Left ventricle myocardium inferior (tissue), 1 donor: Measurements from ENCODE around the gene SND1. TPM values are rescaled to one million over a fixed set of nuclear protein-coding genes. Genes with fewer than 3 reads are reported as not detected.

ENCODE experiments used
- DNase-seq: peaks from one replicate; pipeline ENCODE4 v3.0.0-alpha.2; 2020
- H3K27ac ChIP-seq: fragments of 200-600 bp; replicated peaks from 2 replicates; pipeline ENCODE4 v1.8.0; 2021
- H3K27me3 ChIP-seq: fragments of 200-600 bp; 2 replicates; pipeline ENCODE4 v1.8.0; 2021; ENCODE audit warnings: low read depth
- H3K36me3 ChIP-seq: fragments of 200-600 bp; 2 replicates; pipeline ENCODE4 v1.8.0; 2021
- H3K4me1 ChIP-seq: fragments of 200-600 bp; 2 replicates; pipeline ENCODE4 v1.8.0; 2021
- H3K4me3 ChIP-seq: fragments of 200-600 bp; 2 replicates; pipeline ENCODE4 v1.8.0; 2021; ENCODE audit warnings: mild to moderate bottlenecking, moderate library complexity
- H3K9me3 ChIP-seq: fragments of 200-600 bp; replicated peaks from 2 replicates; pipeline ENCODE4 v1.8.0; 2021
- CTCF ChIP-seq: fragments of 200-600 bp; IDR thresholded peaks from 2 replicates; pipeline ENCODE4 v1.8.0; 2021; ENCODE audit warnings: antibody characterized with exemption, mild to moderate bottlenecking, borderline replicate concordance
- intact Hi-C: fragments of 100-400 bp; cut with micrococcal nuclease; formaldehyde crosslinking; loops from one replicate; pipeline ENCODE4 v1.11.0; 2022
- total RNA-seq: library from RNA; stranded (reverse); fragmentation: NEBNext Ultra II Directional; extraction: Animal tissue kit (Norgen Biotek cat#: 25700); gene quantifications from one replicate; pipeline ENCODE4 v1.2.1, GENCODE V29; 2021
- donor health status: DM: no; HTN: yes; CAD: no; lungs with severe emphysema.

The SND1 gene
- total RNA-seq, 1 donor from 2014 or later: 71.6 TPM

GRCh38 chr7:127768241-127768640, 116.2 kb downstream of the SND1 start:
- DNase-seq: no peak
- peaks cover 27% of the 10 kb centered on the region for H3K4me1 ChIP-seq
- no peaks in the 10 kb centered on the region for H3K27me3 ChIP-seq
- intact Hi-C loops: no loop called here
- H3K27ac ChIP-seq: no peak overlapping the region
- no peak overlapping the region for H3K4me3 ChIP-seq
- no peaks in the 10 kb centered on the region for H3K36me3 ChIP-seq
- H3K9me3 ChIP-seq: no peaks in the 10 kb centered on the region
- TF ChIP-seq CTCF: no peak

GRCh38 chr7:127769137-127769536, 117.1 kb downstream of the SND1 start:
- no peaks in the 10 kb centered on the region for H3K9me3 ChIP-seq
- H3K4me3 ChIP-seq: no peak overlapping the region
- TF ChIP-seq CTCF: no peak
- DNase-seq: no peak
- no peak overlapping the region for H3K27ac ChIP-seq
- no peaks in the 10 kb centered on the region for H3K36me3 ChIP-seq
- intact Hi-C loops: no loop called here
- H3K27me3 ChIP-seq: no peaks in the 10 kb centered on the region
- peaks cover 27% of the 10 kb centered on the region for H3K4me1 ChIP-seq

GRCh38 chr7:127769696-127770400, 117.9 kb downstream of the SND1 start:
- H3K27ac ChIP-seq: no peak overlapping the region
- H3K9me3 ChIP-seq: no peaks in the 10 kb centered on the region
- no peak for TF ChIP-seq CTCF
- intact Hi-C loops: no loop called here
- no peaks in the 10 kb centered on the region for H3K36me3 ChIP-seq
- no peak for DNase-seq
- H3K27me3 ChIP-seq: no peaks in the 10 kb centered on the region
- no peak overlapping the region for H3K4me3 ChIP-seq
- peaks cover 27% of the 10 kb centered on the region for H3K4me1 ChIP-seq

DNA sequence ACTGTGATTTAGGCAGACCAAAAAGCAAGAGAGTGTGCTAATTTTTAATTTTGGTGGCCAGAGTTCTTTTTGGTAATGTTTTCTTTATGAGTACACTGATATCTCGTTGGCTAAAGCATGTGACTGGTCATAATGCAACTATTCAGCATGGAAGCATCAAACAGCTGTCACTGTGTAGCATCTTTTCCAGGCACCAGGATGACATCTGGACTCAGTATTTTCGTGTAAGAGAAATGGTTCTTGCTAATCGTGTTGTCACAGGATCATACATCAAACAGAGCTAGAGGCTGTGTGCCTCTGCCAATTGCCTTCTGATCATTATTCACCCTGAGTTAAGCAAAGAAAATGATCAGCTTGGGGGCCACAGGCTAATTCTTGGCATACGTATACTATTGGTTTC, 118.9 kb downstream of the SND1 start:
- H3K36me3 ChIP-seq: no peaks in the 10 kb centered on the region
- no peaks in the 10 kb centered on the region for H3K9me3 ChIP-seq
- TF ChIP-seq CTCF: no peak
- H3K4me1 ChIP-seq: peaks cover 27% of the 10 kb centered on the region
- no peaks in the 10 kb centered on the region for H3K27me3 ChIP-seq
- DNase-seq: no peak
- intact Hi-C loops: no loop called here
- no peak overlapping the region for H3K4me3 ChIP-seq
- H3K27ac ChIP-seq: no peak overlapping the region

GRCh38 chr7:127771707-127772106, 119.7 kb downstream of the SND1 start:
- Histone ChIP-seq H3K9me3 (no peaks in the 10 kb centered on the region), H3K4me1 (peaks cover 27% of the 10 kb centered on the region), H3K27ac (no peak overlapping the region), H3K4me3 (no peak overlapping the region), H3K36me3 (no peaks in the 10 kb centered on the region), H3K27me3 (no peaks in the 10 kb centered on the region)
- no peak for TF ChIP-seq CTCF
- DNase-seq: no peak
- intact Hi-C loops: no loop called here
